Lung (tissue), 12 donors: ENCODE results near the gene IL17RD. TPM values are rescaled to one million over a fixed set of nuclear protein-coding genes. Genes with fewer than 3 reads are reported as not detected.

ENCODE experiments used
- ATAC-seq: fragments of 200-7000 bp; cut with Tn5 transposase; one replicate; pipeline ENCODE4 v1.9.1; 2020; ENCODE audit warnings: moderate number of reproducible peaks; ENCODE audit not compliant: insufficient read depth, low FRiP score
- DNase-seq, 3 donors: peaks; one replicate each; pipeline ENCODE4 v3.0.0-alpha.2; 2013 to 2017
- H3K27ac ChIP-seq, 2 donors: one replicate each; pipeline ENCODE4 v1.5.1; 2013; ENCODE audit warnings: mild to moderate bottlenecking in 2 of 2, moderate library complexity in 2 of 2, control low read depth in 1 of 2, inconsistent platforms in 1 of 2, low read depth in 1 of 2, low read length in 1 of 2
- H3K27me3 ChIP-seq, 3 donors: one replicate each; pipeline ENCODE4 v1.5.1; 2013; ENCODE audit warnings: low read length in 2 of 3; ENCODE audit not compliant: control insufficient read depth in 3 of 3, insufficient read depth in 3 of 3
- H3K36me3 ChIP-seq, 4 donors: one replicate each; pipeline ENCODE4 v1.5.1; 2013; ENCODE audit warnings: low read length in 4 of 4, mild to moderate bottlenecking in 1 of 4, moderate library complexity in 1 of 4; ENCODE audit not compliant: control insufficient read depth in 4 of 4, insufficient read depth in 4 of 4
- H3K4me1 ChIP-seq, 5 donors: one replicate each; pipeline ENCODE4 v1.5.1; 2013; ENCODE audit warnings: low read length in 5 of 5, mild to moderate bottlenecking in 2 of 5, moderate library complexity in 1 of 5; ENCODE audit not compliant: control insufficient read depth in 5 of 5, insufficient read depth in 5 of 5
- H3K4me3 ChIP-seq: one replicate; pipeline ENCODE4 v1.5.1; 2013; ENCODE audit warnings: mild to moderate bottlenecking, control low read depth, moderate library complexity
- H3K9ac ChIP-seq, 2 donors: one replicate each; pipeline ENCODE4 v1.5.1; 2013; ENCODE audit warnings: low read length in 2 of 2, control low read depth in 1 of 2; ENCODE audit not compliant: insufficient read depth in 1 of 2
- H3K9me3 ChIP-seq, 4 donors: one replicate each; pipeline ENCODE4 v1.5.1; 2013; ENCODE audit warnings: low read length in 3 of 4, mild to moderate bottlenecking in 1 of 4, moderate library complexity in 1 of 4; ENCODE audit not compliant: control insufficient read depth in 4 of 4, insufficient read depth in 3 of 4
- WGBS, 2 donors: extraction: QIAGEN DNeasy Blood & Tissue Kit; methylation state at CpG; one replicate each; pipeline ENCODE4 v1.1.7; 2013; 5-methylcytosine and 5-hydroxymethylcytosine counted together
- polyA plus RNA-seq, 2 donors: library from polyadenylated mRNA; stranded (reverse); fragments of 200-250 nt; gene quantifications; one replicate each; pipeline ENCODE4 v1.2.1, GENCODE V29; 2013
- total RNA-seq, 2 donors: library from RNA; depleted of rRNA in 1 of 2; stranded (reverse); fragments of >200 nt in 1 of 2; gene quantifications; one replicate each; pipeline ENCODE4 v1.2.1, GENCODE V29; 2014 to 2021
- TF ChIP-seq, protein P1 (sequence below): IDR thresholded peaks from 2 replicates; pipeline ENCODE4 v1.5.1; 2012; ENCODE audit warnings: mild to moderate bottlenecking; ENCODE audit errors: control extremely low read depth, extremely low read depth
- donor health status: control.
- donor health status: control.
- donor health status: Bipolar disorder and iron deficiency.
- donor health status: healthy.
- donor health status: DM: yes; HTN: yes; CAD: no.

The IL17RD gene
- total and polyA plus RNA-seq, 4 donors = 0.22 to 4.8 (median 1.1) TPM

DNA sequence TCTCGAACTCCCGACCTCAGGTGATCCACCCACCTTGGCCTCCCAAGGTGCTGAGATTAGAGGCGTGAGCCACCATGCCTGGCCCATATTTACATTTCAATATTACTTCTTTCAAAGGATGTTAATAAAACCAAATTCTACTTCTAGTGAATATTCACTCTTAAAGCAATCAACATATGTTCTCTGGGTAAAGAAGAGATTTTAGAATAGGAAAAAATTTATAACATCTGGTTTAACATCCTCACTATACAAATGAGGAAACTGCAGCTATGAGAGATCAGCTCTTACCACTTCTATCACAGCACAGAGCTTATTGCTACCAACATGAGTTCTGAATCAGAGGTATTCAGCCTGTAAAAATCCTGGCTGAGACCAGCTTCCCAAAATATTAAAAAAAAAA lies 48.7 kb downstream of the IL17RD start:
- no peak for ATAC-seq
- Histone ChIP-seq H3K4me3 (no peak overlapping the region), H3K27ac (no peak overlapping the region), H3K4me1 (peaks cover 0 to 16% (median 11%) of the 10 kb centered on the region in 5 donors), H3K27me3 (no peaks in the 10 kb centered on the region), H3K9me3 (no peaks in the 10 kb centered on the region), H3K36me3 (peaks cover 0 to 5% (median 1%) of the 10 kb centered on the region in 4 donors), H3K9ac (no peak overlapping the region)
- DNase-seq = no peak
- 91 to 96% methylated on average over 3 of the region's 3 CpGs for WGBS, 2 donors
- TF ChIP-seq, protein P1, sequence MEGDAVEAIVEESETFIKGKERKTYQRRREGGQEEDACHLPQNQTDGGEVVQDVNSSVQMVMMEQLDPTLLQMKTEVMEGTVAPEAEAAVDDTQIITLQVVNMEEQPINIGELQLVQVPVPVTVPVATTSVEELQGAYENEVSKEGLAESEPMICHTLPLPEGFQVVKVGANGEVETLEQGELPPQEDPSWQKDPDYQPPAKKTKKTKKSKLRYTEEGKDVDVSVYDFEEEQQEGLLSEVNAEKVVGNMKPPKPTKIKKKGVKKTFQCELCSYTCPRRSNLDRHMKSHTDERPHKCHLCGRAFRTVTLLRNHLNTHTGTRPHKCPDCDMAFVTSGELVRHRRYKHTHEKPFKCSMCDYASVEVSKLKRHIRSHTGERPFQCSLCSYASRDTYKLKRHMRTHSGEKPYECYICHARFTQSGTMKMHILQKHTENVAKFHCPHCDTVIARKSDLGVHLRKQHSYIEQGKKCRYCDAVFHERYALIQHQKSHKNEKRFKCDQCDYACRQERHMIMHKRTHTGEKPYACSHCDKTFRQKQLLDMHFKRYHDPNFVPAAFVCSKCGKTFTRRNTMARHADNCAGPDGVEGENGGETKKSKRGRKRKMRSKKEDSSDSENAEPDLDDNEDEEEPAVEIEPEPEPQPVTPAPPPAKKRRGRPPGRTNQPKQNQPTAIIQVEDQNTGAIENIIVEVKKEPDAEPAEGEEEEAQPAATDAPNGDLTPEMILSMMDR = no peak

DNA sequence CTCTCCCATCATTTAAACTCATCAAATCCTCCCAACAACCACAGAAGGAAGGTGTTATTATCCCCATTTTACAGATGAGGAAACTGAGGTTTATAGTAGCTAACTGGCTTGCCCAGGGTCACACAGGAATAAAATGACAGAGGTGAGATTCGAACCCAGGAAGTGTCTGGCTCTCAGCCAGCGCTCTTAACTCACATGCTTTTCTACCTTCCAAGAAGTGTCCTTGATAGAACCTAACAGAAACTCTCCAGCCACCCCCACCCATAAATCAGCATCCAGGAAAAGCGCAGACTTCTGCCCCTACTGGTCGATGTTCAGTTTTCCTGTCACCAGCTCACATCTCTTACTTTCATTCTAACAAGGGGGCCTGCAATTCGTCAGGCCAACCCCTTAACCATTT lies 52.9 kb downstream of the IL17RD start:
- Histone ChIP-seq H3K36me3 (peaks cover 0 to 8% (median 1%) of the 10 kb centered on the region in 4 donors), H3K27me3 (no peaks in the 10 kb centered on the region), H3K9me3 (no peaks in the 10 kb centered on the region), H3K9ac (no peak overlapping the region), H3K4me3 (no peak overlapping the region), H3K4me1 (peaks cover 0 to 8% (median 0%) of the 10 kb centered on the region in 5 donors), H3K27ac (no peak overlapping the region)
- DNase-seq (no peak), ATAC-seq (no peak)
- TF ChIP-seq, protein P1 = no peak
- WGBS, 2 donors = 40 to 63% methylated on average over 5 of the region's 5 CpGs

DNA sequence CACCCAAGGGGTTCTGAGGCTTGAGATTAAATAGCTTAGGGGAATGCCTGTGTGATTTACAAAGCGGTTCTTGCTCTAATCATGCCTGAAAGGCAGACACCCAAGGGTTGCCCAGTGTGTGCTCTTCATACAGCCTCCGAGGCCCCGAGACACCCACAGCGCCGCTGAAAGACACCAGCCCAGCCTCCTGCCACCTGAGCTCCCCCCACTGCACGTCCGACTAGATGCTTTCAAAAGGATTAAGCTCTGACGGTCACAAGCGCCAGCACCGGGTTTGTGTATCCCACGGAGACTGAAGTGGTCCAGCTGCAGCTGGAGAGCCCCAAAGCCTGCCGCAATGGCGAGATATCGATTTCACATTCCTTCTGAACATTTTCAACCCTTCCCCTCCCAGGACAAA lies 54.4 kb downstream of the IL17RD start:
- Histone ChIP-seq H3K9ac (no peak overlapping the region), H3K27me3 (no peaks in the 10 kb centered on the region), H3K9me3 (no peaks in the 10 kb centered on the region), H3K4me3 (no peak overlapping the region), H3K4me1 (peaks cover 0 to 8% (median 0%) of the 10 kb centered on the region in 5 donors), H3K36me3 (peaks cover 0 to 8% (median 1%) of the 10 kb centered on the region in 4 donors), H3K27ac (no peak overlapping the region)
- ATAC-seq = no peak
- 73 to 85% methylated on average over 14 of the region's 14 CpGs for WGBS, 2 donors
- no peak for DNase-seq
- TF ChIP-seq, protein P1 = no peak

DNA sequence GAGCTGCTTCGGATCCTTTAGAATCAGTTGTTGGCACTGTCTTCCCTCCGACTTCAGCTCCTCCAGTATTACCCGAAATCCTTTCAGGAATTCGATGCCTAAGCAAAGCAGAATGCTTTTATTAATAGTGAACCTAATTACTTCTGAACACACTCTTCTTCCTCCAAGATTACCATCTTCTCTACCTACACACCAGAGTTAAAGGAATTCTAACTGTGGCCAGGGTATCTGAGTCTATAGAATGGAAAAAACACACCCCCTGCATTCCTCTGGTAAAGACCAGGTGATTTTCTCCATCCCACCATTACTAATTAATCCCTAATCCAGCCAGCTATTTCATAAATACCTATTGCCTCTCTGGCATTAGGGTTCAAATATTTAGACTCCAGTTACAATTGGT lies 54.9 kb downstream of the IL17RD start:
- Histone ChIP-seq H3K36me3 (peaks cover 0 to 10% (median 1%) of the 10 kb centered on the region in 4 donors), H3K4me1 (peaks cover 0 to 8% (median 0%) of the 10 kb centered on the region in 5 donors), H3K4me3 (no peak overlapping the region), H3K9ac (no peak overlapping the region), H3K27ac (no peak overlapping the region), H3K27me3 (no peaks in the 10 kb centered on the region), H3K9me3 (no peaks in the 10 kb centered on the region)
- TF ChIP-seq, protein P1 = no peak
- no peak for ATAC-seq
- no peak for DNase-seq
- WGBS, 2 donors = 78 to 83% methylated on average over 4 of the region's 4 CpGs
